SK-N-SH treated with all-trans-retinoic acid at 6 μM for 48 hours (cell line): ENCODE results near the gene CTU1.

Experiments used
- ATAC-seq: fragments of 200-7000 bp; cut with Tn5 transposase; 3 replicates; pipeline ENCODE4 v1.9.1; 2020; ENCODE audit warnings: mild to moderate bottlenecking, moderate library complexity
- BACH2 ChIP-seq: fragments of 250-450 bp; sonication (Bioruptor Pico); IDR thresholded peaks from 2 replicates; pipeline ENCODE4 v1.9.0; 2021; ENCODE audit warnings: mild to moderate bottlenecking, borderline replicate concordance
- CSDC2 ChIP-seq: fragments of 250-450 bp; sonication (Bioruptor Pico); IDR thresholded peaks from 2 replicates; pipeline ENCODE4 v1.5.0; 2020; ENCODE audit warnings: mild to moderate bottlenecking, moderate library complexity
- CSRNP3 ChIP-seq: fragments of 250-450 bp; sonication (Bioruptor Pico); IDR thresholded peaks from 2 replicates; pipeline ENCODE4 v1.5.1; 2021; ENCODE audit warnings: mild to moderate bottlenecking, moderate library complexity
- GLIS3 ChIP-seq: fragments of 250-450 bp; sonication (Bioruptor Pico); IDR thresholded peaks from 2 replicates; pipeline ENCODE4 v1.5.0; 2020; ENCODE audit warnings: mild to moderate bottlenecking, moderate library complexity
- OSR1 ChIP-seq: fragments of 250-450 bp; sonication (Bioruptor Pico); IDR thresholded peaks from 2 replicates; pipeline ENCODE4 v1.8.0; 2022; ENCODE audit warnings: moderate library complexity, mild to moderate bottlenecking, inconsistent platforms
- PATZ1 ChIP-seq: fragments of 250-450 bp; sonication (Bioruptor Pico); IDR thresholded peaks from 2 replicates; pipeline ENCODE4 v1.8.0; 2020; ENCODE audit warnings: mild to moderate bottlenecking, moderate library complexity, borderline replicate concordance
- PPARA ChIP-seq: fragments of 250-450 bp; sonication (Bioruptor Pico); IDR thresholded peaks from 2 replicates; pipeline ENCODE4 v1.5.0; 2020; ENCODE audit warnings: mild to moderate bottlenecking, borderline replicate concordance
- TCF4 ChIP-seq: fragments of 250-450 bp; sonication (Bioruptor Pico); IDR thresholded peaks from 2 replicates; pipeline ENCODE4 v1.8.0; 2021; ENCODE audit warnings: mild to moderate bottlenecking, moderate library complexity, borderline replicate concordance
- TOX ChIP-seq: fragments of 250-450 bp; sonication (Bioruptor Pico); IDR thresholded peaks from 2 replicates; pipeline ENCODE4 v1.8.0; 2021; ENCODE audit warnings: mild to moderate bottlenecking, moderate library complexity, borderline replicate concordance
- TSHZ2 ChIP-seq: fragments of 250-450 bp; sonication (Bioruptor Pico); IDR thresholded peaks from 2 replicates; pipeline ENCODE4 v1.5.0; 2020; ENCODE audit warnings: mild to moderate bottlenecking, moderate library complexity
- ZNF565 ChIP-seq: fragments of 450-650 bp; formaldehyde crosslinking; conservative IDR thresholded peaks from 2 replicates; pipeline ENCODE4 v1.5.0; 2020; ENCODE audit warnings: low read depth, mild to moderate bottlenecking, moderate library complexity
- ZNF8 ChIP-seq: fragments of 450-650 bp; formaldehyde crosslinking; IDR thresholded peaks from 2 replicates; pipeline ENCODE4 v1.5.0; 2020; ENCODE audit warnings: mild to moderate bottlenecking, moderate library complexity
- TF ChIP-seq, protein P1 (sequence below): fragments of 250-450 bp; sonication (Bioruptor Pico); IDR thresholded peaks from 2 replicates; pipeline ENCODE4 v1.8.0; 2021; ENCODE audit warnings: low read depth, mild to moderate bottlenecking, moderate library complexity, borderline replicate concordance

CTU1 gene

GRCh38 chr19:51137792-51138425 lies 29.7 kb upstream of the CTU1 start:
- no peak for ATAC-seq
- TF ChIP-seq OSR1 (CRISPR knock-in tag) (no peak), ZNF565 (no peak), BACH2 (CRISPR knock-in tag) (no peak), TOX (no peak), PPARA (no peak), CSDC2 (CRISPR knock-in tag) (no peak), PATZ1 (CRISPR knock-in tag) (no peak), GLIS3 (no peak), TSHZ2 (CRISPR knock-in tag) (no peak)

GRCh38 chr19:51136851-51137551 lies 28.8 kb upstream of the CTU1 start:
- ATAC-seq = no peak
- TF ChIP-seq CSDC2 (CRISPR knock-in tag) = no peak
- no peak for TF ChIP-seq TSHZ2 (CRISPR knock-in tag)
- TF ChIP-seq ZNF8 (CRISPR knock-in tag) = no peak
- TF ChIP-seq TCF4 (CRISPR knock-in tag) = no peak
- TF ChIP-seq, protein P1, sequence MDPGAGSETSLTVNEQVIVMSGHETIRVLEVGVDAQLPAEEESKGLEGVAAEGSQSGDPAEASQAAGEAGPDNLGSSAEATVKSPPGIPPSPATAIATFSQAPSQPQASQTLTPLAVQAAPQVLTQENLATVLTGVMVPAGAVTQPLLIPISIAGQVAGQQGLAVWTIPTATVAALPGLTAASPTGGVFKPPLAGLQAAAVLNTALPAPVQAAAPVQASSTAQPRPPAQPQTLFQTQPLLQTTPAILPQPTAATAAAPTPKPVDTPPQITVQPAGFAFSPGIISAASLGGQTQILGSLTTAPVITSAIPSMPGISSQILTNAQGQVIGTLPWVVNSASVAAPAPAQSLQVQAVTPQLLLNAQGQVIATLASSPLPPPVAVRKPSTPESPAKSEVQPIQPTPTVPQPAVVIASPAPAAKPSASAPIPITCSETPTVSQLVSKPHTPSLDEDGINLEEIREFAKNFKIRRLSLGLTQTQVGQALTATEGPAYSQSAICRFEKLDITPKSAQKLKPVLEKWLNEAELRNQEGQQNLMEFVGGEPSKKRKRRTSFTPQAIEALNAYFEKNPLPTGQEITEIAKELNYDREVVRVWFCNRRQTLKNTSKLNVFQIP (CRISPR knock-in tag) = no peak
- TF ChIP-seq CSRNP3 (CRISPR knock-in tag) = no peak
- TF ChIP-seq PATZ1 (CRISPR knock-in tag) = no peak
